ENCODE measurements around the gene FUCA2.

The FUCA2 gene

GRCh38 chr6:143496974-143497373 lies 14.5 kb downstream of the FUCA2 start:
- no peaks in the 10 kb centered on the region for H3K27me3 ChIP-seq (ENCODE audit: control insufficient read depth, insufficient read depth, low read length)
- no peaks in the 10 kb centered on the region for H3K9me3 ChIP-seq (ENCODE audit: control insufficient read depth, low read length)
- H3K4me3 ChIP-seq (ENCODE audit: low read depth, low read length): no peak overlapping the region
- H3K4me1 ChIP-seq: no peaks in the 10 kb centered on the region
- H3K79me2 ChIP-seq: no peaks in the 10 kb centered on the region
- H3K4me2 ChIP-seq (ENCODE audit: low read length): no peak overlapping the region
- H3K27ac ChIP-seq: no peak overlapping the region
- no peak overlapping the region for H2AFZ ChIP-seq
- no peak overlapping the region for H3K9ac ChIP-seq
- no peaks in the 10 kb centered on the region for H3K36me3 ChIP-seq (ENCODE audit: control insufficient read depth, insufficient read depth, low read length)
- no peak for TF ChIP-seq CTCF (IDR thresholded peaks at IDR 0.05)

- Histone ChIP-seq H3K4me1 (no peaks in the 10 kb centered on the region), H3K27ac (no peak overlapping the region), H3K36me3 (ENCODE audit: control insufficient read depth, insufficient read depth, low read length) (no peaks in the 10 kb centered on the region), H3K9me3 (ENCODE audit: control insufficient read depth, low read length) (no peaks in the 10 kb centered on the region), H3K79me2 (no peaks in the 10 kb centered on the region), H2AFZ (no peak overlapping the region), H3K9ac (no peak overlapping the region), H3K4me2 (ENCODE audit: low read length) (no peak overlapping the region), H3K27me3 (ENCODE audit: control insufficient read depth, insufficient read depth, low read length) (no peaks in the 10 kb centered on the region), H3K4me3 (ENCODE audit: low read depth, low read length) (no peak overlapping the region)
- no peak for TF ChIP-seq CTCF (IDR thresholded peaks at IDR 0.05)
Measured at GRCh38 chr6:143490775-143491174, 20.7 kb downstream of the FUCA2 start.

- no peak overlapping the region for H3K27ac ChIP-seq
- no peaks in the 10 kb centered on the region for H3K79me2 ChIP-seq
- no peak for TF ChIP-seq CTCF (IDR thresholded peaks at IDR 0.05)
- no peak overlapping the region for H2AFZ ChIP-seq
- no peaks in the 10 kb centered on the region for H3K9me3 ChIP-seq (ENCODE audit: control insufficient read depth, low read length)
- no peaks in the 10 kb centered on the region for H3K27me3 ChIP-seq (ENCODE audit: control insufficient read depth, insufficient read depth, low read length)
- no peaks in the 10 kb centered on the region for H3K36me3 ChIP-seq (ENCODE audit: control insufficient read depth, insufficient read depth, low read length)
- H3K4me1 ChIP-seq: no peaks in the 10 kb centered on the region
- H3K4me2 ChIP-seq (ENCODE audit: low read length): no peak overlapping the region
- H3K4me3 ChIP-seq (ENCODE audit: low read depth, low read length): no peak overlapping the region
- no peak overlapping the region for H3K9ac ChIP-seq
Measured at GRCh38 chr6:143490244-143490643, 21.3 kb downstream of the FUCA2 start.

- H3K36me3 ChIP-seq (ENCODE audit: control insufficient read depth, insufficient read depth, low read length): no peaks in the 10 kb centered on the region
- H2AFZ ChIP-seq: no peak overlapping the region
- no peak overlapping the region for H3K4me3 ChIP-seq (ENCODE audit: low read depth, low read length)
- TF ChIP-seq CTCF (IDR thresholded peaks at IDR 0.05): no peak
- no peaks in the 10 kb centered on the region for H3K4me1 ChIP-seq
- no peak overlapping the region for H3K9ac ChIP-seq
- H3K27ac ChIP-seq: no peak overlapping the region
- H3K79me2 ChIP-seq: no peaks in the 10 kb centered on the region
- H3K9me3 ChIP-seq (ENCODE audit: control insufficient read depth, low read length): no peaks in the 10 kb centered on the region
- H3K27me3 ChIP-seq (ENCODE audit: control insufficient read depth, insufficient read depth, low read length): no peaks in the 10 kb centered on the region
- no peak overlapping the region for H3K4me2 ChIP-seq (ENCODE audit: low read length)
Measured at GRCh38 chr6:143486752-143487151, 24.8 kb downstream of the FUCA2 start.

- H2AFZ ChIP-seq: no peak overlapping the region
- H3K4me3 ChIP-seq (ENCODE audit: low read depth, low read length): no peak overlapping the region
- no peak overlapping the region for H3K9ac ChIP-seq
- no peaks in the 10 kb centered on the region for H3K9me3 ChIP-seq (ENCODE audit: control insufficient read depth, low read length)
- no peak overlapping the region for H3K4me2 ChIP-seq (ENCODE audit: low read length)
- H3K79me2 ChIP-seq: no peaks in the 10 kb centered on the region
- H3K27me3 ChIP-seq (ENCODE audit: control insufficient read depth, insufficient read depth, low read length): no peaks in the 10 kb centered on the region
- no peak for TF ChIP-seq CTCF (IDR thresholded peaks at IDR 0.05)
- no peaks in the 10 kb centered on the region for H3K36me3 ChIP-seq (ENCODE audit: control insufficient read depth, insufficient read depth, low read length)
- H3K27ac ChIP-seq: no peak overlapping the region
- no peaks in the 10 kb centered on the region for H3K4me1 ChIP-seq
Measured at GRCh38 chr6:143485967-143486366, 25.6 kb downstream of the FUCA2 start.
